Naive thymus-derived CD8-positive, alpha-beta T cell (primary cell): ENCODE data around the gene NUDT1. TPM values are rescaled to one million over a fixed set of nuclear protein-coding genes. Genes with fewer than 3 reads are reported as not detected.

Experiments
- ATAC-seq, 2 donors: fragments of 150-1000 bp; cut with Tn5 transposase in 1 of 2; sonication (Bioruptor Pico), chemical (Tn5 transposase) in 1 of 2; 1 replicate in 1 of 2; 2 replicates in 1 of 2; pipeline ENCODE4 v1.10.0; 2021; ENCODE audit warnings: mild to moderate bottlenecking in 2 of 2, moderate library complexity in 2 of 2
- POLR2A ChIA-PET: fragments of 350-600 bp; sonication (Branson Sonifier 250); formaldehyde crosslinking; loops from one replicate; lab custom pipeline; 2021; ENCODE audit warnings: antibody characterized with exemption; lab: Charles Lee
- DNase-seq, 10 donors: peaks; one replicate each; pipeline versions ENCODE4 v3.0.0 to v3.0.0-alpha.2; 2020 to 2022
- H3K27ac Mint-ChIP-seq, 10 donors: one replicate each; pipeline ENCODE4 v1.8.0; 2020 to 2022; ENCODE audit warnings: mild to moderate bottlenecking in 10 of 10, mixed read lengths in 10 of 10, moderate library complexity in 4 of 10, inconsistent platforms in 1 of 10
- H3K27me3 Mint-ChIP-seq, 5 donors: one replicate each; pipeline ENCODE4 v1.8.0; 2021 to 2022; ENCODE audit warnings: mixed read lengths in 5 of 5
- H3K36me3 Mint-ChIP-seq, 3 donors: one replicate each; pipeline ENCODE4 v1.8.0; 2020 to 2022; ENCODE audit warnings: mixed read lengths in 3 of 3, mild to moderate bottlenecking in 2 of 3, inconsistent platforms in 1 of 3
- H3K4me1 Mint-ChIP-seq, 4 donors: one replicate each; pipeline ENCODE4 v1.8.0; 2021 to 2022; ENCODE audit warnings: mixed read lengths in 4 of 4
- H3K4me3 Mint-ChIP-seq, 10 donors: one replicate each; pipeline ENCODE4 v1.8.0; 2020 to 2022; ENCODE audit warnings: mild to moderate bottlenecking in 10 of 10, mixed read lengths in 10 of 10, moderate library complexity in 6 of 10, inconsistent platforms in 1 of 10
- H3K9me3 Mint-ChIP-seq, 9 donors: one replicate each; pipeline ENCODE4 v1.8.0; 2020 to 2022; ENCODE audit warnings: mixed read lengths in 9 of 9, mild to moderate bottlenecking in 3 of 9, inconsistent platforms in 1 of 9, moderate library complexity in 1 of 9
- polyA plus RNA-seq, 3 donors: library from polyadenylated mRNA; unstranded; fragments of 300-500 nt; fragmentation: Illumina TruSeq; gene quantifications; one replicate each; pipeline ENCODE4 v1.2.3, GENCODE V29; 2021
- total RNA-seq, 8 experiments: library from RNA in 2 of 8; stranded (reverse) in 2 of 8; gene quantifications; one replicate each; pipeline ENCODE4 v1.2.3 and lab custom pipeline; 2021 to 2026

NUDT1 gene
- total and polyA plus RNA-seq, 5 experiments from 2014 or later, result 17.1 to 62.3 (median 52.0) TPM

- POLR2A ChIA-PET, result no interaction called here
- DNase-seq (no peak), ATAC-seq (no peak)
- Mint-ChIP-seq H3K27me3 (no peaks in the 10 kb centered on the region), H3K9me3 (no peaks in the 10 kb centered on the region), H3K4me3 (no peak overlapping the region), H3K27ac (no peak overlapping the region), H3K4me1 (peaks cover 0 to 13% (median 2%) of the 10 kb centered on the region in 4 donors), H3K36me3 (peaks cover 0 to 55% (median 28%) of the 10 kb centered on the region in 3 donors)
These were observed 22.4 kb upstream of the NUDT1 start for GRCh38 chr7:2219606-2220005.

GRCh38 chr7:2220030-2220429 lies 22.0 kb upstream of the NUDT1 start:
- Mint-ChIP-seq H3K27ac (no peak overlapping the region), H3K4me3 (no peak overlapping the region), H3K4me1 (peaks cover 0 to 13% (median 2%) of the 10 kb centered on the region in 4 donors), H3K9me3 (no peaks in the 10 kb centered on the region), H3K27me3 (no peaks in the 10 kb centered on the region), H3K36me3 (peaks cover 0 to 55% (median 28%) of the 10 kb centered on the region in 3 donors)
- no peak for DNase-seq
- ATAC-seq, result no peak
- POLR2A ChIA-PET, result no interaction called here

GRCh38 chr7:2220506-2220905 lies 21.5 kb upstream of the NUDT1 start:
- Mint-ChIP-seq H3K4me3 (no peak overlapping the region), H3K27me3 (no peaks in the 10 kb centered on the region), H3K36me3 (peaks cover 0 to 52% (median 25%) of the 10 kb centered on the region in 3 donors), H3K9me3 (no peaks in the 10 kb centered on the region), H3K4me1 (peaks cover 0 to 12% (median 2%) of the 10 kb centered on the region in 4 donors), H3K27ac (no peak overlapping the region)
- ATAC-seq, result no peak
- DNase-seq, result no peak
- POLR2A ChIA-PET, result no interaction called here

GRCh38 chr7:2220954-2221353 lies 21.1 kb upstream of the NUDT1 start:
- Mint-ChIP-seq H3K4me1 (peaks cover 0 to 11% (median 4%) of the 10 kb centered on the region in 4 donors), H3K9me3 (no peaks in the 10 kb centered on the region), H3K27ac (no peak overlapping the region), H3K36me3 (peaks cover 1 to 52% (median 22%) of the 10 kb centered on the region in 3 donors), H3K27me3 (no peaks in the 10 kb centered on the region), H3K4me3 (no peak overlapping the region)
- ATAC-seq (no peak), DNase-seq (no peak)
- POLR2A ChIA-PET, result no interaction called here

GRCh38 chr7:2222516-2222915 lies 19.5 kb upstream of the NUDT1 start:
- Mint-ChIP-seq H3K27ac (no peak overlapping the region), H3K4me3 (no peak overlapping the region), H3K9me3 (no peaks in the 10 kb centered on the region), H3K36me3 (peaks cover 3 to 49% (median 15%) of the 10 kb centered on the region in 3 donors), H3K4me1 (peaks cover 2 to 15% (median 6%) of the 10 kb centered on the region in 4 donors), H3K27me3 (no peaks in the 10 kb centered on the region)
- POLR2A ChIA-PET, result no interaction called here
- ATAC-seq (no peak), DNase-seq (no peak)

- H3K4me3 Mint-ChIP-seq, result no peak overlapping the region
- H3K27ac Mint-ChIP-seq, result no peak overlapping the region
- H3K4me1 Mint-ChIP-seq, result peaks cover 2 to 20% (median 6%) of the 10 kb centered on the region in 4 donors
- H3K9me3 Mint-ChIP-seq, result no peaks in the 10 kb centered on the region
- DNase-seq, result no peak
- H3K27me3 Mint-ChIP-seq, result no peaks in the 10 kb centered on the region
- POLR2A ChIA-PET, result interaction anchor here (0.6 kb wide), 1 partner anchor 85 kb away, joined by 3 read pairs; no protein-coding TSS in a partner anchor
- no peak for ATAC-seq
- peaks cover 3 to 49% (median 11%) of the 10 kb centered on the region in 3 donors for H3K36me3 Mint-ChIP-seq
These were observed 18.7 kb upstream of the NUDT1 start for GRCh38 chr7:2223321-2223720.

- no peak overlapping the region for H3K4me3 Mint-ChIP-seq
- DNase-seq, result no peak
- peak overlapping the region in 1 of 10 donors; percentile 61 for H3K27ac Mint-ChIP-seq
- H3K27me3 Mint-ChIP-seq, result no peaks in the 10 kb centered on the region
- POLR2A ChIA-PET, result no interaction called here
- peaks cover 6 to 28% (median 9%) of the 10 kb centered on the region in 4 donors for H3K4me1 Mint-ChIP-seq
- no peak for ATAC-seq
- peaks cover 3 to 52% (median 11%) of the 10 kb centered on the region in 3 donors for H3K36me3 Mint-ChIP-seq
- H3K9me3 Mint-ChIP-seq, result no peaks in the 10 kb centered on the region
These were observed 17.5 kb upstream of the NUDT1 start for GRCh38 chr7:2224491-2224928.

- no peak overlapping the region for H3K27ac Mint-ChIP-seq
- DNase-seq (no peak), ATAC-seq (no peak)
- H3K4me1 Mint-ChIP-seq, result peaks cover 8 to 32% (median 13%) of the 10 kb centered on the region in 4 donors
- H3K27me3 Mint-ChIP-seq, result no peaks in the 10 kb centered on the region
- no peaks in the 10 kb centered on the region for H3K9me3 Mint-ChIP-seq
- POLR2A ChIA-PET, result no interaction called here
- no peak overlapping the region for H3K4me3 Mint-ChIP-seq
- peaks cover 3 to 56% (median 11%) of the 10 kb centered on the region in 3 donors for H3K36me3 Mint-ChIP-seq
These were observed 17.1 kb upstream of the NUDT1 start for GRCh38 chr7:2224934-2225333.

- Mint-ChIP-seq H3K27me3 (no peaks in the 10 kb centered on the region), H3K9me3 (no peaks in the 10 kb centered on the region), H3K27ac (no peak overlapping the region), H3K4me1 (peaks cover 11 to 36% (median 17%) of the 10 kb centered on the region in 4 donors), H3K36me3 (peaks cover 3 to 57% (median 11%) of the 10 kb centered on the region in 3 donors), H3K4me3 (peak overlapping the region in 1 of 10 donors; percentile 57)
- ATAC-seq (no peak), DNase-seq (no peak)
- POLR2A ChIA-PET, result no interaction called here
These were observed 16.7 kb upstream of the NUDT1 start for GRCh38 chr7:2225336-2225735.

GRCh38 chr7:2225830-2226229 lies 16.2 kb upstream of the NUDT1 start:
- no peaks in the 10 kb centered on the region for H3K9me3 Mint-ChIP-seq
- ATAC-seq, result no peak
- H3K27ac Mint-ChIP-seq, result peak overlapping the region in 2 of 10 donors; percentile 16
- H3K4me1 Mint-ChIP-seq, result peaks cover 11 to 37% (median 19%) of the 10 kb centered on the region in 4 donors
- peaks cover 3 to 57% (median 11%) of the 10 kb centered on the region in 3 donors for H3K36me3 Mint-ChIP-seq
- POLR2A ChIA-PET, result no interaction called here
- DNase-seq, result no peak
- H3K27me3 Mint-ChIP-seq, result no peaks in the 10 kb centered on the region
- H3K4me3 Mint-ChIP-seq, result no peak overlapping the region

GRCh38 chr7:2227699-2228098 lies 14.3 kb upstream of the NUDT1 start:
- Mint-ChIP-seq H3K27me3 (no peaks in the 10 kb centered on the region), H3K36me3 (peaks cover 3 to 48% (median 8%) of the 10 kb centered on the region in 3 donors), H3K9me3 (no peaks in the 10 kb centered on the region), H3K4me1 (peaks cover 16 to 43% (median 27%) of the 10 kb centered on the region in 4 donors), H3K4me3 (no peak overlapping the region), H3K27ac (peak overlapping the region in 2 of 10 donors; percentile 55 to 65)
- ATAC-seq, result no peak
- POLR2A ChIA-PET, result no interaction called here
- DNase-seq, result no peak

- Mint-ChIP-seq H3K9me3 (no peaks in the 10 kb centered on the region), H3K27ac (no peak overlapping the region), H3K4me3 (no peak overlapping the region), H3K4me1 (peaks cover 18 to 49% (median 35%) of the 10 kb centered on the region in 4 donors), H3K36me3 (peaks cover 3 to 46% (median 8%) of the 10 kb centered on the region in 3 donors), H3K27me3 (no peaks in the 10 kb centered on the region)
- POLR2A ChIA-PET, result no interaction called here
- no peak for ATAC-seq
- DNase-seq, result no peak
These were observed 13.1 kb upstream of the NUDT1 start for GRCh38 chr7:2228921-2229320.

GRCh38 chr7:2229467-2229866 lies 12.6 kb upstream of the NUDT1 start:
- DNase-seq, result no peak
- Mint-ChIP-seq H3K27me3 (no peaks in the 10 kb centered on the region), H3K4me1 (peaks cover 15 to 50% (median 35%) of the 10 kb centered on the region in 4 donors), H3K4me3 (peak overlapping the region in 4 of 10 donors; percentile 4 to 48 (median 35)), H3K36me3 (peaks cover 3 to 44% (median 6%) of the 10 kb centered on the region in 3 donors), H3K9me3 (no peaks in the 10 kb centered on the region), H3K27ac (peak overlapping the region in 1 of 10 donors; percentile 77)
- no peak for ATAC-seq
- POLR2A ChIA-PET, result no interaction called here
